PC-3 (cell line): ENCODE data around the gene APLP1. TPM values are rescaled to one million over a fixed set of nuclear protein-coding genes. Genes with fewer than 3 reads are reported as not detected.

Experiments
- ATAC-seq: fragments of 200-7000 bp; cut with Tn5 transposase; 2 replicates; pipeline ENCODE4 v1.9.1; 2020; ENCODE audit warnings: mild to moderate bottlenecking, moderate library complexity
- BruUV-seq: library from RNA; stranded (reverse); fragments of 400-500 nt; replicated peaks from 2 replicates; lab custom pipeline; 2021; lab: Mats Ljungman, UMichigan
- CTCF ChIA-PET: fragments of 300-600 bp; sonication (Branson Sonifier 250); formaldehyde crosslinking; loops from one replicate; lab custom pipeline; 2022; ENCODE audit warnings: antibody characterized with exemption; lab: Charles Lee
- POLR2A ChIA-PET: fragments of 300-600 bp; sonication (Branson Sonifier 250); formaldehyde crosslinking; loops from one replicate; lab custom pipeline; 2022; ENCODE audit warnings: antibody characterized with exemption; ENCODE audit not compliant: unreplicated experiment; lab: Charles Lee
- DNase-seq: peaks from one replicate; pipeline ENCODE4 v3.0.0-alpha.2; 2015
- H2AFZ ChIP-seq: fragments of 300-600 bp; sonication (generic); 2 replicates; pipeline ENCODE4 v1.6.0; 2016; ENCODE audit warnings: antibody characterized with exemption, low read length
- H3F3A ChIP-seq: fragments of 300-600 bp; sonication (generic); one replicate; pipeline ENCODE4 v1.6.0; 2017; ENCODE audit warnings: antibody characterized with exemption, low read length, control low read depth, mild to moderate bottlenecking; ENCODE audit not compliant: unreplicated experiment
- H3K27ac ChIP-seq: fragments of 300-600 bp; sonication (generic); 2 replicates; pipeline ENCODE4 v1.5.1; 2016; ENCODE audit warnings: mild to moderate bottlenecking, low read length
- H3K27me3 ChIP-seq: fragments of 300-600 bp; sonication (generic); 2 replicates; pipeline ENCODE4 v1.6.1; 2016; ENCODE audit warnings: low read length, mixed read lengths
- H3K36me3 ChIP-seq: fragments of 300-600 bp; sonication (generic); 2 replicates; pipeline ENCODE4 v1.6.1; 2016; ENCODE audit warnings: low read depth, mixed run types, low read length, mixed read lengths
- H3K4me1 ChIP-seq: fragments of 300-600 bp; sonication (generic); 2 replicates; pipeline ENCODE4 v1.5.1; 2016; ENCODE audit warnings: low read length; ENCODE audit not compliant: insufficient read depth
- H3K4me2 ChIP-seq: fragments of 300-600 bp; sonication (generic); 2 replicates; pipeline ENCODE4 v1.6.0; 2016; ENCODE audit warnings: low read length
- H3K4me3 ChIP-seq: fragments of 300-600 bp; sonication (generic); 2 replicates; pipeline ENCODE4 v1.5.1; 2016; ENCODE audit warnings: mild to moderate bottlenecking, low read length, mixed read lengths
- H3K79me2 ChIP-seq: fragments of 300-600 bp; sonication (generic); 2 replicates; pipeline ENCODE4 v1.6.1; 2017; ENCODE audit warnings: low read length, mixed read lengths
- H3K9ac ChIP-seq: fragments of 300-600 bp; sonication (generic); 2 replicates; pipeline ENCODE4 v1.6.0; 2016; ENCODE audit warnings: mild to moderate bottlenecking, low read length
- H3K9me2 ChIP-seq: fragments of 300-600 bp; sonication (generic); replicated peaks from 2 replicates; pipeline ENCODE4 v1.6.1; 2016; ENCODE audit warnings: mixed run types, low read length, mixed read lengths
- H3K9me3 ChIP-seq: fragments of 300-600 bp; sonication (generic); 2 replicates; pipeline ENCODE4 v1.6.1; 2016; ENCODE audit warnings: low read length, mixed read lengths
- H4K20me1 ChIP-seq: fragments of 300-600 bp; sonication (generic); 2 replicates; pipeline ENCODE4 v1.6.1; 2016; ENCODE audit warnings: low read length, mixed read lengths
- CTCF ChIP-seq: fragments of 300-600 bp; sonication (generic); conservative IDR thresholded peaks from 2 replicates; pipeline ENCODE4 v1.5.1; 2017; ENCODE audit warnings: antibody characterized with exemption, low read depth, mild to moderate bottlenecking, low read length
- EZH2 ChIP-seq: fragments of 300-600 bp; sonication (generic); IDR thresholded peaks from one replicate; pipeline ENCODE4 v1.6.1; 2017; ENCODE audit warnings: antibody characterized with exemption, mild to moderate bottlenecking, low read length; ENCODE audit not compliant: unreplicated experiment
- EZH2phosphoT487 ChIP-seq: fragments of 300-600 bp; sonication (generic); IDR thresholded peaks from 2 replicates; pipeline ENCODE4 v1.6.1; 2018; ENCODE audit warnings: mild to moderate bottlenecking, antibody characterized with exemption, low read length, borderline replicate concordance
- intact Hi-C: fragments of 100-400 bp; cut with micrococcal nuclease; formaldehyde crosslinking; loops from 2 replicates; pipeline ENCODE4 v1.9.0; 2023
- total RNA-seq: library from RNA; depleted of rRNA; stranded (reverse); fragments of >200 nt; gene quantifications from 2 replicates; pipeline ENCODE4 v1.2.3, GENCODE V29; 2014

The APLP1 gene
- total RNA-seq, 1 experiment from 2014 or later: 21.1 TPM

- Histone ChIP-seq H3K4me1 (no peaks in the 10 kb centered on the region), H3K27me3 (peaks cover 5% of the 10 kb centered on the region), H3K79me2 (no peaks in the 10 kb centered on the region), H3K9ac (no peak overlapping the region), H2AFZ (no peak overlapping the region), H3K4me2 (no peak overlapping the region), H3K9me2 (no peaks in the 10 kb centered on the region), H3K9me3 (no peaks in the 10 kb centered on the region), H3F3A (no peaks in the 10 kb centered on the region), H3K4me3 (no peak overlapping the region), H4K20me1 (no peaks in the 10 kb centered on the region), H3K27ac (no peak overlapping the region), H3K36me3 (no peaks in the 10 kb centered on the region)
- CTCF ChIA-PET: no interaction called here
- ATAC-seq (no peak), DNase-seq (no peak)
- POLR2A ChIA-PET: no interaction called here
- intact Hi-C loops: loop anchor here (10.0 kb wide), 1 partner anchor 129 kb away; no protein-coding TSS in a partner anchor
- TF ChIP-seq EZH2 (no peak), EZH2phosphoT487 (no peak), CTCF (no peak)
- no TSS peak for BruUV-seq
Observed at GRCh38 chr19:35824150-35824549, 44.2 kb upstream of the APLP1 start.

- ChIA-PET POLR2A (no interaction called here), CTCF (interaction anchor here (0.6 to 1.0 kb wide), 2 partner anchors 39 to 53 kb away, joined by 3 read pairs; partner anchors contain the start of gene APLP1)
- Histone ChIP-seq H3K79me2 (no peaks in the 10 kb centered on the region), H3K4me1 (no peaks in the 10 kb centered on the region), H3K4me3 (no peak overlapping the region), H3K9me2 (no peaks in the 10 kb centered on the region), H3K4me2 (no peak overlapping the region), H4K20me1 (no peaks in the 10 kb centered on the region), H3K36me3 (no peaks in the 10 kb centered on the region), H3K27me3 (peaks cover 27% of the 10 kb centered on the region), H3K9ac (no peak overlapping the region), H3K9me3 (no peaks in the 10 kb centered on the region), H3F3A (no peaks in the 10 kb centered on the region), H3K27ac (no peak overlapping the region), H2AFZ (no peak overlapping the region)
- ATAC-seq (peak; percentile 51; the same call in 1 of the 2 replicates), DNase-seq (peak; percentile 61)
- intact Hi-C loops: loop anchor here (10.0 kb wide), 1 partner anchor 134 kb away; no protein-coding TSS in a partner anchor
- BruUV-seq: no TSS peak
- TF ChIP-seq EZH2phosphoT487 (no peak), CTCF (no peak), EZH2 (no peak)
Observed at GRCh38 chr19:35828692-35829301, 39.6 kb upstream of the APLP1 start.

- Histone ChIP-seq H2AFZ (no peak overlapping the region), H3K9me3 (no peaks in the 10 kb centered on the region), H3K9ac (no peak overlapping the region), H3K4me2 (no peak overlapping the region), H3K4me3 (no peak overlapping the region), H3K27me3 (peaks cover 35% of the 10 kb centered on the region), H3K4me1 (no peaks in the 10 kb centered on the region), H3K27ac (no peak overlapping the region), H3F3A (no peaks in the 10 kb centered on the region), H4K20me1 (no peaks in the 10 kb centered on the region), H3K36me3 (no peaks in the 10 kb centered on the region), H3K79me2 (no peaks in the 10 kb centered on the region), H3K9me2 (no peaks in the 10 kb centered on the region)
- ChIA-PET CTCF (no interaction called here), POLR2A (no interaction called here)
- ATAC-seq: no peak
- no peak for DNase-seq
- no peak for TF ChIP-seq EZH2phosphoT487
- no peak for TF ChIP-seq CTCF
- TF ChIP-seq EZH2: no peak
- BruUV-seq: no TSS peak
- intact Hi-C loops: no loop called here
Observed at GRCh38 chr19:35830986-35831385, 37.4 kb upstream of the APLP1 start.
